Ovary (tissue), 9 donors: ENCODE measurements around the gene ABLIM2. TPM values are rescaled to one million over a fixed set of nuclear protein-coding genes. Genes with fewer than 3 reads are reported as not detected.

Source experiments
- DNase-seq, 5 donors: peaks; one replicate each; pipeline ENCODE4 v3.0.0-alpha.2; 2019 to 2020
- H3K27ac ChIP-seq, 2 donors: fragments of 200-600 bp; one replicate each; pipeline versions ENCODE4 v1.5.1 to v1.8.0; 2019 to 2022
- H3K27me3 ChIP-seq: fragments of 200-600 bp; one replicate; pipeline ENCODE4 v1.8.0; 2022
- H3K36me3 ChIP-seq: fragments of 200-600 bp; sonication (generic); one replicate; pipeline ENCODE4 v1.5.1; 2019
- H3K4me1 ChIP-seq: one replicate; pipeline ENCODE4 v1.8.1; 2013; ENCODE audit warnings: mild to moderate bottlenecking, moderate library complexity; ENCODE audit not compliant: insufficient read depth
- H3K4me3 ChIP-seq: fragments of 200-600 bp; sonication (generic); one replicate; pipeline ENCODE4 v1.5.1; 2017
- H3K9me3 ChIP-seq, 2 donors: fragments of 200-600 bp in 1 of 2; sonication (generic) in 1 of 2; one replicate each; pipeline versions ENCODE4 v1.5.1 to v1.8.1; 2013 to 2019; ENCODE audit warnings: mild to moderate bottlenecking in 1 of 2, moderate library complexity in 1 of 2
- CTCF ChIP-seq, 3 donors: fragments of 450-650 bp in 2 of 3; fragments of 200-600 bp in 1 of 3; IDR thresholded peaks; one replicate each; pipeline versions ENCODE4 v1.5.1 to v1.8.0; 2016 to 2022; ENCODE audit warnings: antibody characterized with exemption in 3 of 3, mild to moderate bottlenecking in 1 of 3
- EP300 ChIP-seq: sonication (generic); formaldehyde crosslinking; IDR thresholded peaks from one replicate; pipeline ENCODE4 v1.6.1; 2017; ENCODE audit warnings: antibody characterized with exemption
- POLR2A ChIP-seq: fragments of 450-650 bp; IDR thresholded peaks from one replicate; pipeline ENCODE4 v1.6.1; 2017; ENCODE audit warnings: antibody characterized with exemption, mild to moderate bottlenecking, moderate library complexity
- WGBS, 3 donors: extraction: QIAGEN DNeasy Blood & Tissue Kit in 1 of 3; methylation state at CpG; one replicate each; pipeline versions ENCODE4 v1.1.5 to v1.1.7; 2013 to 2017; 5-methylcytosine and 5-hydroxymethylcytosine counted together
- intact Hi-C, 4 donors: fragments of 100-400 bp; cut with DNase I; formaldehyde crosslinking; loops; one replicate each; pipeline versions ENCODE4 v1.11.0 to v1.15.1; 2022 to 2023
- polyA plus RNA-seq, 2 donors: library from polyadenylated mRNA; stranded (reverse); fragments of 200-250 nt in 1 of 2; fragments of 350-450 nt in 1 of 2; fragmentation: Illumina TruSeq in 1 of 2; extraction: RNeasy Lipid Tissue Mini Kit (QIAGEN cat#74804) in 1 of 2; gene quantifications; one replicate each; pipeline ENCODE4 v1.2.3, GENCODE V29; 2013 to 2014
- total RNA-seq, 7 donors: library from RNA; depleted of rRNA in 2 of 7; stranded (reverse); fragments of >200 nt in 2 of 7; fragmentation: NEBNext Ultra II Directional in 3 of 7; extraction: Animal tissue kit (Norgen Biotek cat#: 25700) in 3 of 7; gene quantifications; one replicate each; pipeline versions ENCODE4 v1.1.0 to v1.2.4, GENCODE V29; 2016 to 2023
- donor health status: DM: no; HTN: no; CAD: no; lungs with moderate emphysema.
- donor health status: DM: no; HTN: no; CAD: no.
- donor health status: Bipolar disorder and iron deficiency.
- donor health status: DM: yes; HTN: yes; CAD: no.
- donor health status: DM: no; HTN: no; CAD: no.
- donor health status: DM: yes; HTN: yes; CAD: no.

The ABLIM2 gene
- total and polyA plus RNA-seq, 9 donors, result 0.81 to 7.9 (median 2.1) TPM

GRCh38 chr4:7987148-7987989 is 171.2 kb downstream of the ABLIM2 start:
- Histone ChIP-seq H3K9me3 (no peaks in the 10 kb centered on the region), H3K27me3 (no peaks in the 10 kb centered on the region), H3K4me3 (no peak overlapping the region), H3K36me3 (no peaks in the 10 kb centered on the region), H3K4me1 (peaks cover 5% of the 10 kb centered on the region), H3K27ac (no peak overlapping the region)
- TF ChIP-seq CTCF (IDR thresholded peaks at IDR 0.05), result peak; percentile 65 to 79 (median 76)
- TF ChIP-seq EP300, result no peak
- peak; percentile 64 to 79 (median 75) for DNase-seq
- WGBS, 3 donors, result 50 to 51% (median 50%) methylated on average over 10 of the region's 10 CpGs
- intact Hi-C loops, result loop anchor here (1.0 to 5.0 kb wide), 3 partner anchors 183 to 185 kb away; no protein-coding TSS in a partner anchor

- H3K4me3 ChIP-seq, result no peak overlapping the region
- no peaks in the 10 kb centered on the region for H3K9me3 ChIP-seq
- intact Hi-C loops, result loop anchor here in 3 of 4 donors (2.0 to 5.0 kb wide), 2 partner anchors 181 to 184 kb away; no protein-coding TSS in a partner anchor
- TF ChIP-seq POLR2A, result no peak
- TF ChIP-seq EP300, result no peak
- no peak for TF ChIP-seq CTCF (IDR thresholded peaks at IDR 0.05)
- no peaks in the 10 kb centered on the region for H3K36me3 ChIP-seq
- H3K27me3 ChIP-seq, result no peaks in the 10 kb centered on the region
- 10 to 31% (median 14%) methylated on average over 21 of the region's 21 CpGs for WGBS, 3 donors
- DNase-seq, result peak in 1 of 5 donors; percentile 57
- peak overlapping the region in 1 of 2 donors; percentile 43 for H3K27ac ChIP-seq
- peaks cover 5% of the 10 kb centered on the region for H3K4me1 ChIP-seq
Observed at GRCh38 chr4:7985891-7986441, 172.6 kb downstream of the ABLIM2 start.

- no peak overlapping the region for H3K27ac ChIP-seq
- DNase-seq, result no peak
- no peak overlapping the region for H3K4me3 ChIP-seq
- no peak for TF ChIP-seq CTCF (IDR thresholded peaks at IDR 0.05)
- TF ChIP-seq POLR2A, result no peak
- no peak for TF ChIP-seq EP300
- no peaks in the 10 kb centered on the region for H3K27me3 ChIP-seq
- intact Hi-C loops, result loop anchor here in 1 of 4 donors (5.0 kb wide), 1 partner anchor 183 kb away; no protein-coding TSS in a partner anchor
- H3K9me3 ChIP-seq, result no peaks in the 10 kb centered on the region
- no peaks in the 10 kb centered on the region for H3K36me3 ChIP-seq
- WGBS, 3 donors, result 95 to 96% (median 95%) methylated on average over 12 of the region's 12 CpGs
- H3K4me1 ChIP-seq, result peaks cover 5% of the 10 kb centered on the region
Observed at GRCh38 chr4:7985072-7985471, 173.5 kb downstream of the ABLIM2 start.

- no peaks in the 10 kb centered on the region for H3K36me3 ChIP-seq
- no peak overlapping the region for H3K4me3 ChIP-seq
- intact Hi-C loops, result no loop called here
- no peaks in the 10 kb centered on the region for H3K9me3 ChIP-seq
- WGBS, 3 donors, result 91 to 96% (median 93%) methylated on average over 30 to 31 of the region's 31 CpGs
- no peak overlapping the region for H3K27ac ChIP-seq
- peaks cover 5% of the 10 kb centered on the region for H3K4me1 ChIP-seq
- DNase-seq, result no peak
- no peak for TF ChIP-seq POLR2A
- no peak for TF ChIP-seq EP300
- TF ChIP-seq CTCF (IDR thresholded peaks at IDR 0.05), result no peak
- H3K27me3 ChIP-seq, result no peaks in the 10 kb centered on the region
Observed at GRCh38 chr4:7984286-7984925, 174.2 kb downstream of the ABLIM2 start.
